Inferior parietal cortex (tissue), 1 donor: ENCODE measurements around the gene ASIC3.
"Not testable (repeated sequence)": the region's sequence is repeated elsewhere in the genome, so short reads cannot be mapped to it uniquely, and the experiment has no call there.

Source experiments
- DNase-seq: peaks from one replicate; pipeline ENCODE4 v3.0.0-alpha.2; 2016; ENCODE audit errors: extremely low spot score

The ASIC3 gene

DNA sequence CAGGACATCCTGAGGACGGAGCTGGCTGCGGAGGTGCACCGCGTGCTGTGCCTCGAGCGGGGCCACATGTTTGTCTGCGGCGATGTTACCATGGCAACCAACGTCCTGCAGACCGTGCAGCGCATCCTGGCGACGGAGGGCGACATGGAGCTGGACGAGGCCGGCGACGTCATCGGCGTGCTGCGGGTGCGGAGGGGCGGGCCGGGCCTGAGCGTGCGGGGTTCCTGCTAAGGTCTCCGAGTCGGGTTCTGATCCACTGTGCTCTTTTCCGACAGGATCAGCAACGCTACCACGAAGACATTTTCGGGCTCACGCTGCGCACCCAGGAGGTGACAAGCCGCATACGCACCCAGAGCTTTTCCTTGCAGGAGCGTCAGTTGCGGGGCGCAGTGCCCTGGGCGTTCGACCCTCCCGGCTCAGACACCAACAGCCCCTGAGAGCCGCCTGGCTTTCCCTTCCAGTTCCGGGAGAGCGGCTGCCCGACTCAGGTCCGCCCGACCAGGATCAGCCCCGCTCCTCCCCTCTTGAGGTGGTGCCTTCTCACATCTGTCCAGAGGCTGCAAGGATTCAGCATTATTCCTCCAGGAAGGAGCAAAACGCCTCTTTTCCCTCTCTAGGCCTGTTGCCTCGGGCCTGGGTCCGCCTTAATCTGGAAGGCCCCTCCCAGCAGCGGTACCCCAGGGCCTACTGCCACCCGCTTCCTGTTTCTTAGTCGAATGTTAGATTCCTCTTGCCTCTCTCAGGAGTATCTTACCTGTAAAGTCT, 34.4 kb upstream of the ASIC3 start:
- no peak for DNase-seq

DNA sequence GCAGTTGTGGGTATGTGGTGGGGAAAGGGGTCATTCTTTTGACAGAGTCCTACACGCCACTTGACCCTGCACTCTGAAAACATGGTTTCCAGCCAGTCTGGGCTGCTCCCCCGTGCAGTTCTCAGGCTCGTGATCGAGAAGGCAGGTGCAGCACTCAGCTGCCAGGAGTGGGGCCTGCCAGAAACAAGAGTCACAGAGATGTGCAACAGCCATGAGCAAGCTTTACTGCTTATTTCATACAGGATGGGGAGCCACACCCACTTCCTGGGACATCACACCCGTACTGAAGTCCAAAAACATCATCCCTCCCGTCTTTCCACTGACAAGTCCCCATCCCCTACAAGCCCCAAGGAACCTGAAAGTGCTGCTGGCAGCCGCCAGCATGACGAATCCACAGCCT, 33.4 kb upstream of the ASIC3 start:
- DNase-seq, result no peak

DNA sequence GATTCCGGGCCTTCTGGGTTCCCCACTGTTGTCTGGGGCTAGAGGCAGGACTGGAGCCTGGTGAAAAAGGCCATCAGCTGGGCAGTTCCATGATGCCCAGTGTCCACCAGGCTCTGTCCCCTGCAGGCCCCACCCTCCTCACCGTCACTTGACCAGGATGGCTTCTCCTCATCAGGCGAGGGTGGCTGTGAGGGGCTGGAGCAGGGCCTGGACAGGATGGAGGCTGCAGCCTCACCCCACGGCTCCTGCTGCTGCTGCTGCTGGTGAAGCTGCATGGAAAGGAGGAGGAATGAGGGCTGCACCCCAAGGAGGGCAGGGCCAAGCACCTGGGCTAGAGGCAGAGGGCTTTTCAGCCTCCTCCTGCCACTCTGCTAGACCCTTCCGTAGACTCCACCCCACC, 32.4 kb upstream of the ASIC3 start:
- no peak for DNase-seq

DNA sequence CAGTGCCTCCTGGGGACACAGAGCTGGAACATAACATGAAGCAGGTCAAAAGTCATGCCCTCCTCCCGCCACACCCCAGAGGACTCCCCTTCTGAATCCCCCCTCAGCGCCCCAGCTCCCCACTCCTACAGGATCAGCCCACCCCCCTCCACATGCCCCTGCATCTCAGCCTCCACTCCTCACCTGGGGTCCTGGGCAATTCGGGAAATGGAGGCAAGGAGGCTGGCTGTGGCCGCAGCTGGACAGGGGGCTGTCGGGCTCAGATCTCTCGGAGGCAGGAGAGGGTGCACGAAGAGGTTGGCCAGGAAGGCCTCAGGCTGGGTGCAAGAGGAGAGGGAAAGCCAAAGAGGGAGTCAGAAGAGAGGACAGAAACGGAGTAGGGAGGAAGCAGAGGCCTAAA, 31.8 kb upstream of the ASIC3 start:
- no peak for DNase-seq

DNA sequence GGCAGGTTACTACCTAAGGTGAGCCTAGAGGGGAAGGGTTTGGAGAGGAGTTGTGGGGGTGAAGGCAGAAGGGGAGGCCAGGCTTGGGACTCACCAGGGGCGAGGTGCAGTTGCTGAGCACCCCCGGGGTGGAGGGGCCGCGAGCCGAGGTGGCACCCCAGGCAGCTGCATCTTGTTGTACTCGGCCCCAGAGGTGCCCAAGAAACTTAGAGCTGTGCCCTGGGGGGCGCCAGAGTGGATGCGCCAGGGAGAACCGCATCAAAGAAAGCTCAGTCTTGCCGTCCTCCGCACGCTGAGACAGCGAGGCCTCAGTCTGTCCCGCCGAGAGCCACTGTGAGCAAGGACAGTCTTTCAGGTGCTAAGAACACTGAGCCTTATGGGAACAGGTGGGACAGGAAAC, 31.4 kb upstream of the ASIC3 start:
- no peak for DNase-seq

DNA sequence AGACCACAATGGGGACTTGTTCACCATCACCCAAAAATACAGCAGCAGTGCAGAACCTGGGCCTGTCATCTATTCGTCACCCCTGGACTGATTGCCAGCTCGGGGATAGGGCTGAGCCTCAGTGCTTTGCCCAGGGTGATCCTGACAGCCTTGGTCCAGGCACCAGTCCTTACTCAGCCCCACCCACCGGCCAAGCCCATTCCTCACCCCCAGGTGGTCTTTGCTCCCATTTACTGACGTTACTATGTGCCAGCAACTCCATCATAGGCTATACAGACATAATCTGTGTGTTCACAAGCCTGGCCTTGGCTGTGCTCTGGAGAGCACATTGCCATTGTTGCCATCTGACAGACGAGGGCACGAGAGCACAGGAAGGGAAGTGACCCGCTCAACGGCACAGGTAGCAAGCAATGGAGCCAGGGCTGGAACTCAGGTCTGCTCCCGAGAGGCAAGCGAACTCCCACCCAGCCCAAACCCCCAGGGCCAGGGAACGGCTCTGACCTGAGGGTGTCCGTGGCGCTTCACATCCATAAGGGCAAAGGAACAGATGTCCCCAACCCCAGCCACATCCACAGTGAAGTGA, 30.9 kb upstream of the ASIC3 start:
- no peak for DNase-seq

DNA sequence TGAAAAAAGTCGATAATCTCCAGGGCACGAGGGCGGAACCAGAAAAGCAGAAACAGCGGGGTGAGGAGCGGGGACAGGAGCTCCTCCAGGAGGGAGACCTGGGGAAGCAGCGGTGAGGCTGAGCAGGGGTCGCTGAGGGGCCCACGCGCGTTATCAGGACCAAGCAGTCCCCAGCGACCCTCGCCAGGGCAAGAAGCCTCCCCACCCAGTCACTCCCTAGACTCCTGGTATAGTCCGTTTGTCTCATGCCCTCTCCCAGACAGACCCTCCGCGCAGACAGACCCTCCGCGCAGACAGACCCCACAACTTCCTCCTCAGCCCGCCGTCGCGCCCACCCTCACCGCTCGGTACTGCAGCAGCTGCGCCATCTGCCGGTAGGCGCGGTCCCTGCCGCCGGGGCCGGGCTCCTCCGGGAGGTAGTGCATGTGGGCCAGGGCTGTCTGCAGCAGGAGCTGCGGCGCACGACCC, 30.3 kb upstream of the ASIC3 start:
- no peak for DNase-seq

DNA sequence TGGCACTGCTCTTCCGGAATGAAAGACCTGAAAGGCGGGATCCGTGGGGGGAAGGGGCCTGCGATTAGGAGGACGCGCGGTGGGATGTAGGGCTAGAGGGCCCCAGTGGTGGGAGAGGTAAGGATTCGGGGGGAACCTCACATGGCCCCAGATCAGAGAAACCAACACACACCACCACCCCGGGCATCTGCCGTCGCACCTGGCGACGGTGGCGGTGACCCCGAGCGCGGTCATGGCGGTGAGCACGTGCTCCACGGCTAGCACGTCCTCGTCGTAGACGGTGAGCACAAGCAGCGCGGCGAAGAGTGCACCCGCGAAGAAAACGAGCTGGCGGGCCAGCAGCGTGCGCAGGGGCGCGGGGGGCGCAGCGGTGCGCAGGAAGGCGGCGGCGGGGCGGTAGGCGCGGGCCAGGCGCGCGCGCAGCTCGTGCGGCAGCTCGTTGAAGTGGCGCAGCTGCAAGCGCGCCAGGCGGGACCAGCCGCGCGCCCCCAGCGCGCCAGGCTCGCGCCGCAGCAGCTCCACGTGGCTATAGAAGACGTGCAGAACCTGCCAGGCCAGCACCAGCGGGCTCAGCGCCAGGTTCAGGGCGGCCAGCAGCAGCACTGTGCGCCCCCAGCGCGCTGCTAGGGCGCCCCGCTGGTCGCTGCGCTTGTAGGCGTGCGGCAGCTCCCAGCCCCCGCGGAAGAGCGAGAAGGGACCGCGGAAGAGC, 29.8 kb upstream of the ASIC3 start:
- DNase-seq, result no peak

DNA sequence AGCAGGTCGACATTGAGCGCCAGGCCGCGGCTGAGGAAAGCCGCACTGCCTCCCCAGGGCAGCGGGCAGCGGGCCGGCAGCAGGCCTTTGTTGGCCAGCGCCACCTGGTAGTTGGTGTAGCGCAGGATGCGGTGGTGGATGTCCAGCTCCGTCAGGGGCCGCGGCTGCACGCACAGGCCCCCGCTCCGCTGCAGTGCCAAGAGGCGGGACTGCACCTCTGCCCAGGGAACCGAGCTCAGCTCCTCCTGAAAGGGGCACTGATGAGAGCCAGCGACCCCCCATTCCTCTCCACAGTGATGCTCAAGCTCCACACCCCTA, 29.2 kb upstream of the ASIC3 start:
- DNase-seq, result no peak

DNA sequence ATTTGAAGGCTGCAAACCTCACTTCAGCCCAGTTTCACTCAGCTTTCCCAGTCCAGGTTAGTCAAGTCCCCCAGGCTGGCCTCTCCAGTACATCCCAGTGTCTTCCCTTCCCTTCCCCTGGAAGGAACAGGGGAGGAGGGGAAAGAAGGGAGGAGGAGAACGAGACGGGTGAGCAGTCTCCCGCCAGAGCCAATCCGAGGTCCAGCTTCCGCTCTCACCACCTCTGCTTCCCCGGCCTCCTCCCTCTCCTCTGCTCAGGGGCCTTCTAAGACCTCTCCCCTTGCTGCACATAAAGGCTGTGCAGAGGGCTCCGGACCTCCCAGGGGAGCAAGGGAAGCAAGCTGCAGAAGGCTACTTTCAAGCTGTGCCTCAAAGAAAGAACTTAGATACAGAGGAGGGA, 28.1 kb upstream of the ASIC3 start:
- no peak for DNase-seq

DNA sequence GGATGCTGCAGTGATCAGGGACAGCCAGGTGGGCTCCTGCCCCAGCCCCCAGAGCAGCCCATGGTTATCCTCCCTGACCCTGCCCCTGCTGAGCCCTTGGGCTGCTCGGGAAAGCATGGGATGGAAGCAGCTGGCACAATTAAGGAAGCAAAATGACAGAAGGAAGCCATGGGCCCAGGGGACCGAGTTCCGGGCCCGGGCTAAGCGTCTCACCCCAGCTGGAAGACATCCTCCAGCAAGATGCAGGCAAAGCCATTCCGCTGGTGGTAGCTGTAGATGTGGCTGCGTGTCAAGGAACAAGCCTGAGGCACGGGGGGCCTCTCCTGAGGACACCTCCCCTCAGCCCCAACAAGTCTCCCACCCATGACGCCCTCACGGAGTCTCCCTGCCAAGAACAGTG, 25.1 kb upstream of the ASIC3 start:
- no peak for DNase-seq

DNA sequence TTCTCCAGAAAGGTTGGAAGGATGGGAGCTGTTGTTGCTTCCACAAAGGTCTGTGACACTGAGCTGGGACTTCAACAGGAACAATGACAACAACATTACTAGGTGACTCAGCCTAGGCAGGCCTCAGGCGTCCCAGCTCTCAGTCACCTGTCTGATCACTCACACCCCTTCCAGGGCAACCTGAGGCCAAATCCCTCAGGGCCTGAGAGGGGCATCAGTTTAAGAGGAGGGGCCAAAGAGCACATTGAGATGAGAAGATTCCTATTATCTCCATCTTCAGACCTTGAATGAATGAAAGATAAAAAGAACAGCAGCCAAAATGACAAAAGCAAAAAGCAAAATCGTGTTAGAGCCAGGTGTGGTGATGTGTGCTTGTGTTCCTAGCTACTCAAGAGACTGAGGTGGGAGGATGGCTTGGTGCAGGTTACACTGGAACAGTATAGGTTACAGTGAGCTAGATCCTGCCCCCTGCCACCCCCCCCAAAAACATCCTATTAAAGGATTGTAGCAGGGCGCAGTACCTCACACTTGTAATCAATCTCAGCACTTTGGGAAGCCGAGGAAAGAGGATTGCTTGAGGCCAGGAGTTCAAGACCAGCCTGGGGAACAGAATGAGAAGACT, 23.8 kb upstream of the ASIC3 start, which contains the start of gene ATG9B:
TSS of gene ATG9B (minus strand) at position 60 of the 622 bp plus-strand sequence. CDS start 71 bp downstream, outside the sequence.
- DNase-seq, result no peak

DNA sequence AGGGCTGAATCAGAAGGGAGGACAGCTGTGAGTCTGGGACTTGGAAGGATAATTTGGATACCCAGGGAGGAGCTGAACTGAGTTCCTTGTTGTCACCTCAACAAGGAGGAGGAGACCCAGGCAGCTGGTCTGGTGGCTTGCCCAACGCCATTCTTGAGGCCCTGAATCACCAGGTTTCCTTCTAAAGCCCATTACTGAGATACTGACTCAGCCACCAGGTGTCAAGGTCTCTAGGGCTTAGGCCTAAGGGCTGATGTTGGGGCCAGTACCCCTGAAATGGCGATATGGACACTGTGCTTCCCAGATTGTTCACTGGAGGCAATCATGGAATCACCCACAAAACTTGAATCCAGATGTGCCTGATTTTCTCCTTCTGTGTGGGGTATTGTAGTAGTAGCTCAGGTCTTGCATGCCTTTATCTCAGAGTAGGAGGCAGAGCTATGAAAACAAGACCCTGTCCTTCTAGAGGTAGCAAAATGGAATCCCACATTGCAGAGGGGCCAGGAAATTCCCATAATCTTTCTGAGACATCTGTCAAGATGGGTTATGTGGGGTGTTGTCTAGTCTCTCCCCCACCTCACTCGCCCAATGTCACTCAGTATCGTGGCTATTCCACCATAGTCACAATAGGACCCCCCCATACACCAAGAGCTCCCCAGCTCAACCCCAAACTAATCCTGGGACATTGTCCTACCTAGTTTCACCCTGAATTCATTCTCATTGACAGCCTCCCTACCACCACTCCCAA, 22.2 kb upstream of the ASIC3 start:
- DNase-seq, result no peak

DNA sequence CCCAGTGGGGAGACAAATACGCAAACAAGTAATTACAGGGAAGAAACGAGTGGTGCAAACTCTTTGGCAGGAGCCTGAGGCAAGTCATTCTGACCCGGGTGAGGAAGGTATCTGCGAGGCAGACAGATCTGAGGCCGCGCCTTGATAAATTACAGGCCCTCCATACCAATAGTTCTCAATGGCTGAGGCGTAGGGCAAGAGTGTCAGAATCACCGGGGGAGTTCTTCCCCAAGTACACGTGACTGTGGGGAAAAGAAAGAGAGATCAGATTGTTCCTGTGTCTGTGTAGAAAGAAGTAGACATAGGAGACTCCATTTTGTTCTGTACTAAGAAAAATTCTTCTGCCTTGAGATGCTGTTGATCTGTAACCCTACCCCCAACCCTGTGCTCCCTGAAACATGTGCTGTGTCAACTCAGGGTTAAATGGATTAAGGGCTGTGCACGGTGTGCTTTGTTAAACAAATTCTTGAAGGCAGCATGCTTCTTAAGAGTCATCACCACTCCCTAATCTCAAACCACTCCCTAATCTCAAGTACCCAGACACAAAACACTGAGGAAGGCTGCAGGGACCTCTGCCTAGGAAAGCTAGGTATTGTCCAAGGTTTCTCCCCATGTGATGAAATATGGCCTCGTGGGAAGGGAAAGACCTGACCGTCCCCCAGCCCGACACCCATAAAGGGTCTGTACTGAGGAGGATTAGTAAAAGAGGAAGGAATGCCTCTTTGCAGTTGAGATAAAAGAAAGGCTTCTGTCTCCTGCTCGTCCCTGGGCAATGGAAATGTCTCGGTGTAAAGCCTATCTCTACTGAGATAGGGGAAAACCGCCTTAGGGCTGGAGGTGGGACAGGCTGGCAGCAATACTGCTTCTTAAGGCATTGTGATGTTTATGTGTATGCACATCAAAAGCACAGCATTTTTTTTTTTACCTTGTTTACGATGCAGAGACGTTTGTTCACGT, 21.3 kb upstream of the ASIC3 start:
- not testable (repeated sequence) for DNase-seq

DNA sequence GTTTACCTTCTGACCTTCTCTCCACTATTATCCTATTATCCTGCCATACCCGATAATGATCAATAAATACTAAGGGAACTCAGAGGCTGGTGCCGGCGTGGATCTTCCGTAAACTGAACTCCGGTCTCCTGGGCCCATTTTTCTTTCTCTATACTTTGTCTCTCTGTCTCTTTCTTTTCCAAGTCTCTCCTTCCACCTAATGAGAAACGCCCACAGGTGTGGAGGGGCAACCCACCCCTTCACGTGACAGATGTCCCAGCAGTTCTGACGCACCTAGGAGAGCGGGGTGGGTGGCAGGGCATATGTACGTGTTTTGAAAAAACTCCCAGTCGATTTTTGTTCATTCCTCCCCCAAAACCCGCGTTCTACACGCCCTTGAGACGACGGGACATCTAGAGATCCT, 20.6 kb upstream of the ASIC3 start:
- DNase-seq, result not testable (repeated sequence)

DNA sequence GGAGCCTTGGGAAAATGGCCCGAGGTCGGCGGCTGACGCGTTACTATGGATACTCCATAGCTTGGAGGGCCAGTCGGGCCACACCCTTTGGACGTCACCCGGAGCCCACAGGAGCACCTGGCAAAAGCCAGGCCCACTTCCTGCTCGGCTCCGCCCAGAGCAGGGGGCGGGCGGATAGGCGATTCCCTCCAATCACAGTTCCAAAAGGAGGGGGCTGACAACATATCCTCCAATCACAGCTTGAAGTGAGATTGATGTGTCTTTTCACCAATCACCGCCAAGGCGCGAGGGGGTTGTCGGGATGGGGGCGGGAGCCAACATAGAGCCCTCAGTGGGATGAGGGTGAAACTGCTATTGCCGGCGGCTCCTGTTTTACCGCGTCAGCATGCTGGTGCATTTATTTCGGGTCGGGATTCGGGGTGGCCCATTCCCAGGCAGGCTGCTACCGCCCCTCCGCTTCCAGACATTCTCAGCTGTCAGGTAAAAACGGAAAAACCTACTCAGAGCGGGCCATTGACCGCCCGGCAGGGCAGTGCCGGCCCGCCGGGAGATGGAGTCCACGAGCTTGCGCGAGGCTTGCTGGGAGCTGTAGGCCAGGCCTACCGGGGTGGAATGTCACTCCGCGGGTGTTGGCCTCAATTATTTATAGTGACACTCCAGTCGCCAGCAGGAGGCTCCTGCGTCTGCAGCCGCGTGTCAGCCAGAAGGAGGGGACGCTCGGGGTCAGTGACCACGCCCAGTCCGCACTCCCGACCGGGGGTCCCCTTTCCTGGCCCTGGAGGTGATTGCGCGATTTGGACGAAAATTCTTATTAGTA, 20.0 kb upstream of the ASIC3 start, which contains the start of gene ABCB8:
TSS of gene ABCB8 (plus strand) at position 320 of the 817 bp plus-strand sequence. CDS start at position 386, 66 bp downstream.
- DNase-seq, result peak; percentile 99

DNA sequence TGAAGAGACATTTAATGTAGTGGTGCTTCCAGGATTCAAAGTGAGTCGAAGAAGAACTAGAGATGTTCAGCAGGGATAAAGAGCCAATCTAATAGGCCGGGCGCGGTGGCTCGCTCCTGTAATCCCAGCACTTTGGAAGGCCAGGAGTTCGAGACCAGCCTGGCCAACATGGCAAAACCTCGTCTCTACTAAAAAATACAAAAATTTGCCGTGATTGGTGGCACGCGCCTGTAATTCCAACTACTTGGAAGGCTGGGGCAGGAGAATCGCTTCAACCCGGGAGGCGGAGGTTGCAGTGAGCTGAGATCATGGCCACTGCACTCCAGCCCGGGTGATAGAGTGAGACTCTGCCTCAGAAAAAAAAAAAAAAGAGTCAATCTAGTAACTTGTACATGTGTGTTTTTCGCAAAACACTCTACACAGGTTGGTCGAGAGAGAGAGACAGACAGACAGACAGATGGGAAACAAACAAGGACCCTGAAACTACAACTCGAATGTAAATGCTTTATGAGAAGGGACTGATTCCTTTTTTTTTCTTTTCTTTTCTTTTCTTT, 19.3 kb upstream of the ASIC3 start:
- DNase-seq, result no peak

DNA sequence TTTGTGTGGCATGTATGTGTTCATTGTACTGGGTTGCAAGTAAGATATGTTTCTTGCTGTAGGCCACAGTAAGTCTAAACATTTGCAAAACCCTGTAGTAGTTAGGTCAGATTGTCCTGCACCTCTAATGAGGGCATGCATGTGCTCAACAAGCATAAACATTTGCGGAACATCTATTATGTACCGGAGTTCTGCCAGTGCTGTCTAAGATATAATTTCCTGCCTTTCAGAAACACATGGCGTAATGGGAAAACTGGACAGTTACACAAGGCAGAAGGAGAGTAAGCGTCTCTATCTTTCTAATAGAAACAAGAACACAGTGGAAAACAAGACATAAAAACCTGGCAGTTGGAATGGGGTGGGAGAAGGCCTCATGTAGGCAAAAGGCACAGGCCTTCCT, 17.3 kb upstream of the ASIC3 start:
- DNase-seq, result no peak
